ENCODE data around the gene NOC2L. TPM values are rescaled to one million over a fixed set of nuclear protein-coding genes. Genes with fewer than 3 reads are reported as not detected.
A peak's percentile ranks its signal among the peaks of the same experiment; 100 is the strongest.

NOC2L gene
- total and polyA plus RNA-seq, 9 donors, result 17.8 to 55.2 (median 41.4) TPM

DNA sequence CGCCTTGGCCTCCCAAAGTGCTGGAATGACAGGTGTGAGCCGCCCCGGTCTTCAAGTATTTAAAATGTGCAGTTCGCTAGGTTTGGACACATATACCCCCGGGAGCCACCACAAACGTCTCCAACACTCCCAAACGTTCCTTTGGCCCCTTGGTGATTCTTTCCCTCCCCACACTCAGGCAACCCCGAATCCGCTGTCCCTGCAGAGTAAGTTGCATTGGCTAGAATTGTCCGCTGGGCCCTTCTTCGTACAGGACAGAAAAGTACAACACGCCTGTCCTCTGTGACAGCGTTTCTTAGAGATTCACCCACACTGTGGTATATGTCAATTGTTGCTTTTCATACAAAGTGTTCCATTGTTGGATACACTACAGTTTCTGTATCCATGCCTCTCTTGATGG is 26.1 kb upstream of the NOC2L start:
- Histone ChIP-seq H3K4me3 (no peak overlapping the region), H3K4me1 (ENCODE audit: insufficient read depth) (no peaks in the 10 kb centered on the region), H3K27ac (no peak overlapping the region), H3K9me3 (no peaks in the 10 kb centered on the region), H3K36me3 (no peaks in the 10 kb centered on the region), H3K27me3 (no peaks in the 10 kb centered on the region)
- 69 to 81% (median 75%) methylated on average over 13 of the region's 13 CpGs for WGBS, 3 donors
- TF ChIP-seq EP300 (IDR thresholded peaks at IDR 0.05) (no peak), POLR2A (IDR thresholded peaks at IDR 0.05) (no peak)
- TF ChIP-seq, protein P1, sequence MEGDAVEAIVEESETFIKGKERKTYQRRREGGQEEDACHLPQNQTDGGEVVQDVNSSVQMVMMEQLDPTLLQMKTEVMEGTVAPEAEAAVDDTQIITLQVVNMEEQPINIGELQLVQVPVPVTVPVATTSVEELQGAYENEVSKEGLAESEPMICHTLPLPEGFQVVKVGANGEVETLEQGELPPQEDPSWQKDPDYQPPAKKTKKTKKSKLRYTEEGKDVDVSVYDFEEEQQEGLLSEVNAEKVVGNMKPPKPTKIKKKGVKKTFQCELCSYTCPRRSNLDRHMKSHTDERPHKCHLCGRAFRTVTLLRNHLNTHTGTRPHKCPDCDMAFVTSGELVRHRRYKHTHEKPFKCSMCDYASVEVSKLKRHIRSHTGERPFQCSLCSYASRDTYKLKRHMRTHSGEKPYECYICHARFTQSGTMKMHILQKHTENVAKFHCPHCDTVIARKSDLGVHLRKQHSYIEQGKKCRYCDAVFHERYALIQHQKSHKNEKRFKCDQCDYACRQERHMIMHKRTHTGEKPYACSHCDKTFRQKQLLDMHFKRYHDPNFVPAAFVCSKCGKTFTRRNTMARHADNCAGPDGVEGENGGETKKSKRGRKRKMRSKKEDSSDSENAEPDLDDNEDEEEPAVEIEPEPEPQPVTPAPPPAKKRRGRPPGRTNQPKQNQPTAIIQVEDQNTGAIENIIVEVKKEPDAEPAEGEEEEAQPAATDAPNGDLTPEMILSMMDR (IDR thresholded peaks at IDR 0.05), result no peak
- no peak for DNase-seq
- intact Hi-C loops (cut with DNase I), result loop anchor here in 2 of 4 donors (2.0 to 10.0 kb wide), 2 partner anchors 78 to 310 kb away; no protein-coding TSS in a partner anchor

DNA sequence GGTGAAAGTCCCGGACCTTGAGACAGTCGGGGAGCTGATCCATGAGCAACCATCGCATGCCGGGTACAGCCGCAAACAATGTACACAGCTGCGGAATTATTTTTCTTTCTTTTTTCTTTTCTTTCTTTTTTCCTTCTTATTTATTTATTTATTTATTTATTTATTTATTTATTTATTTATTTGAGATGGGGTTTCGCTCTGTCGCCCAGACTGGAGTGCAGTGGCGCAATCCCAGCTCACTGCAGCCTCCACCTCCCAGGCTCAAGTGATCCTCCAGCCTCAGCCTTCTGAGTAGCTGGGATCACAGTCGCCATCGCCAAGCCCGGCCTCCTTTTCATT is 25.4 kb upstream of the NOC2L start:
- TF ChIP-seq, protein P1 (IDR thresholded peaks at IDR 0.05), result no peak
- TF ChIP-seq EP300 (IDR thresholded peaks at IDR 0.05), result no peak
- no peak for TF ChIP-seq POLR2A (IDR thresholded peaks at IDR 0.05)
- Histone ChIP-seq H3K4me1 (ENCODE audit: insufficient read depth) (no peaks in the 10 kb centered on the region), H3K4me3 (no peak overlapping the region), H3K36me3 (no peaks in the 10 kb centered on the region), H3K9me3 (no peaks in the 10 kb centered on the region), H3K27ac (no peak overlapping the region), H3K27me3 (no peaks in the 10 kb centered on the region)
- WGBS, 3 donors, result 38 to 56% (median 47%) methylated on average over 12 of the region's 12 CpGs
- no peak for DNase-seq
- intact Hi-C loops (cut with DNase I), result loop anchor here in 2 of 4 donors (2.0 to 10.0 kb wide), 2 partner anchors 78 to 310 kb away; no protein-coding TSS in a partner anchor

DNA sequence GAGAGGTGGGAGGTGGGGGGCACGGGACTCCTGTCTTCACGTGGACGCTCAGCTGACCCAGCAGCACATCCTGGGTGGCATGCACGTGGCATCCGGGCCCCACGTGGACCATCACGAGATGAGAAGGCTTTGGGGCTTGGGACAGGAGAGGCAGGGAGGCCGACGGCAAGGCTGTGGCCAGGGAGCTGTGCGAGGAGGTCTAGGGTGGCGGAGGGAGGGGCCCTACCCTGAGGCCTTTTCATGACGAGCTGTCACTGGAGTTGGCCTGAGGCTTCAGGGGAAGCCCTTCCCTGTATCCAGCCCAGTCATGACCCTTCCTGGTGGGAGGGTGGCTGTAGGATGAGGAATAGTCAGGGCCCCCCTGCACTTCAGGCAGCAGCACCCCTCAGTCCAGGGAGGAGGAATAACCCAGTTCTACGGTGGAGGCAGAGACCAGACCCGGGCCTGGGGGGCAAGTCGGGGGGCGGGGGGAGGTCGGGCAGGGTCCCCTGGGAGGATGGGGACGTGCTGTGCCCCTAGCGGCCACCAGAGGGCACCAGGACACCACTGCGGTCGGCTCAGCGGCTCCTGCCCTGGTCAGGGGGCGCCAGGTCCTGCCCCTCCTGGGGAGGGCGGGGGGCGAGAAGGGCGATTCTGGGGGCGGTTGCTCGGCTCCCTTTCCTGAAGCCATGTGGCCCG is 24.9 kb upstream of the NOC2L start:
- Histone ChIP-seq H3K4me1 (ENCODE audit: insufficient read depth) (no peaks in the 10 kb centered on the region), H3K9me3 (no peaks in the 10 kb centered on the region), H3K4me3 (no peak overlapping the region), H3K36me3 (no peaks in the 10 kb centered on the region), H3K27ac (no peak overlapping the region), H3K27me3 (no peaks in the 10 kb centered on the region)
- intact Hi-C loops (cut with DNase I), result loop anchor here in 2 of 4 donors (2.0 to 10.0 kb wide), 2 partner anchors 79 to 311 kb away; no protein-coding TSS in a partner anchor
- 15 to 22% (median 21%) methylated on average over 26 to 29 of the region's 29 CpGs for WGBS, 3 donors
- TF ChIP-seq EP300 (IDR thresholded peaks at IDR 0.05), result no peak
- TF ChIP-seq, protein P1 (IDR thresholded peaks at IDR 0.05), result peak; percentile 33 to 80 (median 49)
- peak in 4 of 5 donors; percentile 37 to 71 (median 62) for DNase-seq

DNA sequence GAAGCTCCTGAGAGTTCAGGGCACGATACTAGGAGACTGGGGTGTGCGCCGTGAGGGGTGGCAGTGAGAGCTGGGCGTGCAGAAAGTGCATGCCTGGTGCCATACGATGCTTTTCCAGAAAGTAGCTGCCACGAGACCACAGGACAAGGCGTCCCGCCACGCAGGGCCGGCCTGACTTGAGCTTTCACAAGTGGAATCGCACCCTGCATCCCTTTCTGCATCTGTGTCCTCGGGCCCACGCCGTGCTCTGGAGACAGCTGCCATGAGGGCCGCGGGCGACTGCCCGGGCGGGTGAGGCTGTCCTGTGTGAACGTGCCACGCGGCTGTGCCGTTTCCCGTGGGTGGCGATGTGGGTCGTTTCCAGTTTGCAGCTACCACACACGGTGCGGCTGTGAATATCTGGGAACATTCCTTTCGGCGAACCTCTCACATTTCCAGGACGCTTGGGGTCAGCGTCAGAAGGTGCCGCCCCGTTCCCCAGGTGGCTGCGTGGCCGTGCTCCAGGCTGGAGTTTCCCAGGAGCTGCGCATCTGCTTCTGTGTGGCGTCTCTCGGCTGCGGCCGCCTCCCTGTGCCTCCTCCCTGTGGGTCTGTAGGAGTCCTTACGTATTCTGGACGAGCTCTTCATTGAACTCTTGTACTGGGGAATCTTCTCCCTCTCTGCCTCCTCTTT is 23.8 kb upstream of the NOC2L start:
- peak in 1 of 5 donors; percentile 32 for DNase-seq
- intact Hi-C loops (cut with DNase I), result loop anchor here in 2 of 4 donors (10.0 kb wide), 1 partner anchor 312 kb away; no protein-coding TSS in a partner anchor

More for the DNA sequence above, 23.8 kb upstream of the NOC2L start:
- Histone ChIP-seq H3K9me3 (no peaks in the 10 kb centered on the region), H3K4me1 (ENCODE audit: insufficient read depth) (no peaks in the 10 kb centered on the region), H3K27ac (no peak overlapping the region), H3K36me3 (no peaks in the 10 kb centered on the region), H3K4me3 (no peak overlapping the region), H3K27me3 (no peaks in the 10 kb centered on the region)
- 67 to 84% (median 79%) methylated on average over 41 to 43 of the region's 43 CpGs for WGBS, 3 donors
- TF ChIP-seq, protein P1 (IDR thresholded peaks at IDR 0.05), result no peak

All from ovary (tissue), 9 donors.